K562 (cell line): Measurements from ENCODE around the gene PACS1. TPM values are rescaled to one million over a fixed set of nuclear protein-coding genes. Genes with fewer than 3 reads are reported as not detected.

Experiments used
- ATAC-seq: fragments of 200-7000 bp; cut with Tn5 transposase; 3 replicates; pipeline ENCODE4 v1.9.1; 2020; ENCODE audit warnings: moderate library complexity
- BruUV-seq: library from RNA; stranded (reverse); fragments of 400-500 nt; replicated peaks from 2 replicates; lab custom pipeline; 2021; lab: Mats Ljungman, UMichigan
- CTCF ChIA-PET: fragments of 300-600 bp; formaldehyde crosslinking; extraction: SDS; loops from one replicate; lab custom pipeline; 2021; ENCODE audit warnings: low intra/inter-chr PET ratio; lab: Yijun Ruan, JAX
- POLR2A ChIA-PET: fragments of 300-600, 350-650 bp; sonication (Branson Sonifier 250); formaldehyde crosslinking; extraction: SDS; loops from one replicate; lab custom pipeline; 2021; ENCODE audit warnings: antibody characterized with exemption, inconsistent platforms; lab: Yijun Ruan, JAX
- DNase-seq, 4 experiments: peaks; one replicate each; pipeline versions ENCODE4 v3.0.0 to v3.0.0-alpha.2; 2011 to 2018; ENCODE audit warnings: low spot score in 3 of 4, mixed read lengths in 3 of 4; ENCODE audit errors: extremely low read depth in 1 of 4
- FAIRE-seq: peaks from 2 replicates; lab custom pipeline; 2011; peaks lifted over from hg19 to GRCh38; lab: Jason Lieb, UNC
- H2AFZ ChIP-seq: 2 replicates; pipeline ENCODE4 v1.6.0; 2011; ENCODE audit warnings: low read depth, low read length, control low read depth, inconsistent platforms
- H3K27ac ChIP-seq: fragments of 200-600 bp; 3 replicates; pipeline ENCODE4 v1.8.0; 2011; ENCODE audit warnings: low read depth, mild to moderate bottlenecking, control low read depth, inconsistent platforms, low read length, moderate library complexity, mixed read lengths; ENCODE audit errors: extremely low read depth
- H3K27me3 ChIP-seq, 2 experiments: fragments of 300-600 bp in 1 of 2; 2 replicates in 1 of 2; 3 replicates in 1 of 2; pipeline versions ENCODE4 v1.6.0 to v1.8.0; 2011; ENCODE audit warnings: inconsistent platforms in 2 of 2, low read length in 2 of 2, mild to moderate bottlenecking in 1 of 2, mixed read lengths in 1 of 2, moderate library complexity in 1 of 2; ENCODE audit not compliant: control insufficient read depth in 2 of 2, insufficient read depth in 2 of 2
- H3K36me3 ChIP-seq: fragments of 300-600 bp; 3 replicates; pipeline ENCODE4 v1.8.0; 2011; ENCODE audit warnings: mild to moderate bottlenecking, low read length, inconsistent platforms; ENCODE audit not compliant: control insufficient read depth, insufficient read depth
- H3K4me1 ChIP-seq, 2 experiments: fragments of 200-600 bp in 1 of 2; replicated peaks in 1 of 2; 2 replicates in 1 of 2; 3 replicates in 1 of 2; pipeline versions ENCODE4 v1.5.1 to v1.8.0; 2011; ENCODE audit warnings: inconsistent platforms in 2 of 2, low read length in 2 of 2, mild to moderate bottlenecking in 1 of 2, mixed read lengths in 1 of 2, moderate library complexity in 1 of 2; ENCODE audit not compliant: control insufficient read depth in 2 of 2, insufficient read depth in 2 of 2
- H3K4me2 ChIP-seq: 2 replicates; pipeline ENCODE4 v1.6.1; 2011; ENCODE audit warnings: low read length, control low read depth, inconsistent platforms, mixed read lengths; ENCODE audit not compliant: insufficient read depth
- H3K4me3 ChIP-seq: fragments of 200-600 bp; sonication (generic), shearing (Covaris generic); 2 replicates; pipeline ENCODE4 v1.5.1; 2016; ENCODE audit warnings: control low read depth, inconsistent platforms
- H3K79me2 ChIP-seq: fragments of 200-600 bp; 3 replicates; pipeline ENCODE4 v1.8.0; 2011; ENCODE audit warnings: low read length, inconsistent platforms; ENCODE audit not compliant: control insufficient read depth, insufficient read depth
- H3K9ac ChIP-seq, 2 experiments: 2 replicates each; pipeline versions ENCODE4 v1.6.0 to v1.6.1; 2011; ENCODE audit warnings: low read depth in 2 of 2, low read length in 2 of 2, control low read depth in 1 of 2, inconsistent platforms in 1 of 2, mild to moderate bottlenecking in 1 of 2, mixed read lengths in 1 of 2; ENCODE audit not compliant: insufficient read depth in 1 of 2
- H3K9me1 ChIP-seq: one replicate; pipeline ENCODE4 v1.6.0; 2011; ENCODE audit warnings: inconsistent platforms, mild to moderate bottlenecking, low read length, moderate library complexity; ENCODE audit not compliant: control insufficient read depth, insufficient read depth
- H3K9me3 ChIP-seq: replicated peaks from 2 replicates; pipeline ENCODE4 v1.5.1; 2011; ENCODE audit warnings: low read depth, low read length, inconsistent platforms; ENCODE audit not compliant: control insufficient read depth, insufficient read depth
- H4K20me1 ChIP-seq: replicated peaks from 2 replicates; pipeline ENCODE4 v1.6.1; 2011; ENCODE audit warnings: low read length, inconsistent platforms, mixed read lengths; ENCODE audit not compliant: control insufficient read depth, insufficient read depth
- BMI1 ChIP-seq: fragments of 150-350 bp; IDR thresholded peaks from 2 replicates; pipeline ENCODE4 v1.6.1; 2014; ENCODE audit warnings: low read length
- IRF9 ChIP-seq: fragments of 450-650 bp; IDR thresholded peaks from 2 replicates; pipeline ENCODE4 v1.6.1; 2016; ENCODE audit warnings: missing biosample characterization, missing genetic modification characterization
- MAFG ChIP-seq: fragments of 450-650 bp; conservative IDR thresholded peaks from 2 replicates; pipeline ENCODE4 v1.6.1; 2016; ENCODE audit warnings: missing genetic modification characterization, missing compliant biosample characterization
- NFE2 ChIP-seq: IDR thresholded peaks from 2 replicates; pipeline ENCODE4 v1.6.1; 2014; ENCODE audit warnings: antibody characterized with exemption, low read depth
- RREB1 ChIP-seq: fragments of 250-450 bp; sonication (Bioruptor Pico); IDR thresholded peaks from 2 replicates; pipeline ENCODE4 v1.4.0; 2020
- WGBS: fragments of 100-300 bp; shearing (Covaris generic); methylation state at CpG from one replicate; pipeline ENCODE4 v1.1.6; 2016; ENCODE audit warnings: low coverage, mixed read lengths; ENCODE audit not compliant: insufficient coverage; ENCODE audit errors: missing lambda C conversion rate; 5-methylcytosine and 5-hydroxymethylcytosine counted together
- in situ Hi-C: fragments of 300-500 bp; cut with MboI; formaldehyde crosslinking; loops from 4 replicates; pipeline ENCODE4 v1.15.0; 2018; ENCODE audit warnings: inconsistent platforms, mixed read lengths
- intact Hi-C: fragments of 100-400 bp; cut with micrococcal nuclease; formaldehyde crosslinking; loops from 2 replicates; pipeline ENCODE4 v1.14.2; 2022
- polyA plus RNA-seq, 8 experiments: library from polyadenylated mRNA; depleted of rRNA in 4 of 8; stranded (reverse) in 5 of 8; unstranded in 3 of 8; fragments of >200 nt; fragmentation: Nextera tagmentation in 2 of 8; fragmentation: Illumina TruSeq in 1 of 8; extraction: Ambion mirVana in 2 of 8; extraction: Trizol in 1 of 8; gene quantifications; 2 replicates each; pipeline versions ENCODE4 v1.2.1 to v1.2.3, GENCODE V29; 2011 to 2014; ENCODE audit warnings: inconsistent platforms in 1 of 8, missing spikeins in 1 of 8
- total RNA-seq, 7 experiments: library from RNA; depleted of rRNA in 6 of 7; stranded (reverse); fragments of >200 nt in 6 of 7; fragmentation: Illumina TruSeq in 2 of 7; extraction: Trizol in 2 of 7; gene quantifications; 2 replicates each; pipeline versions ENCODE4 v1.2.1 to v1.2.3, GENCODE V29; 2011 to 2021; ENCODE audit warnings: low replicate concordance in 1 of 7

The PACS1 gene
- total and polyA plus RNA-seq, 9 of the 15 experiments (the other 6 are each of a cell fraction or from before 2014, with no cell fraction given) = 0.34 to 28.1 (median 8.5) TPM

- no peak for TF ChIP-seq RREB1 (CRISPR knock-in tag)
- TF ChIP-seq BMI1 = peak; percentile 87
- peak; percentile 36; the same call in 1 of the 2 replicates for TF ChIP-seq MAFG (tag)
These were observed 113.5 kb downstream of the PACS1 start (continued) for GRCh38 chr11:66183494-66184048.

GRCh38 chr11:66184728-66185127 lies 114.7 kb downstream of the PACS1 start:
- H3K27me3 ChIP-seq = no peaks in the 10 kb centered on the region; a peak in 1 of 5 replicates
- no peak overlapping the region for H3K9ac ChIP-seq
- no peak overlapping the region for H2AFZ ChIP-seq
- DNase-seq (no peak), FAIRE-seq (no peak), ATAC-seq (no peak; the same call in 2 of the 3 replicates)
- 23% methylated on average over 4 of the region's 4 CpGs for WGBS
- in situ Hi-C loops (no loop called here), intact Hi-C loops (no loop called here)
- no peak overlapping the region for H3K4me3 ChIP-seq
- H3K9me3 ChIP-seq = no peaks in the 10 kb centered on the region
- no peak overlapping the region for H3K4me2 ChIP-seq
- H3K27ac ChIP-seq = no peak overlapping the region
- POLR2A ChIA-PET = interaction anchor here (0.5 to 1.7 kb wide), 3 partner anchors 21 to 260 kb away, joined by 3 to 4 read pairs (median 3); no protein-coding TSS in a partner anchor
- no TSS peak for BruUV-seq
- peaks cover 0 to 9% of the 10 kb centered on the region in 2 experiments; a peak in 3 of 5 replicates for H3K4me1 ChIP-seq
- H3K36me3 ChIP-seq = no peaks in the 10 kb centered on the region; the same call in 2 of the 3 replicates
- CTCF ChIA-PET = no interaction called here
- TF ChIP-seq NFE2 = 0 out of 2 replicates have a peak, but pooled peaks have one; percentile 7
- TF ChIP-seq IRF9 (tag) = no peak
- H3K9me1 ChIP-seq = no peaks in the 10 kb centered on the region
- no peaks in the 10 kb centered on the region; the same call in 1 of the 2 replicates for H4K20me1 ChIP-seq
- no peaks in the 10 kb centered on the region; the same call in 2 of the 3 replicates for H3K79me2 ChIP-seq
